GM23338 (cell line): ENCODE measurements around the gene ADA. TPM values are rescaled to one million over a fixed set of nuclear protein-coding genes. Genes with fewer than 3 reads are reported as not detected.

Experiments used
- ATAC-seq: fragments of 200-7000 bp; cut with Tn5 transposase; 3 replicates; pipeline ENCODE4 v1.9.1; 2020
- DNase-seq: peaks from one replicate; pipeline ENCODE4 v3.0.0-alpha.2; 2015; ENCODE audit warnings: low spot score
- H2AFZ ChIP-seq: fragments of 200-600 bp; sonication (generic); 2 replicates; pipeline ENCODE4 v1.8.0; 2016; ENCODE audit warnings: antibody characterized with exemption, mild to moderate bottlenecking, moderate library complexity
- H3F3A ChIP-seq: fragments of 200-600 bp; sonication (generic); replicated peaks from 2 replicates; pipeline ENCODE4 v1.8.0; 2017; ENCODE audit warnings: antibody characterized with exemption, mixed run types, low read depth
- H3K27ac ChIP-seq: fragments of 200-600 bp; sonication (generic); 2 replicates; pipeline ENCODE4 v1.6.1; 2016; ENCODE audit warnings: low read depth
- H3K27me3 ChIP-seq: fragments of 200-600 bp; sonication (generic); 2 replicates; pipeline ENCODE4 v1.8.0; 2016; ENCODE audit warnings: mild to moderate bottlenecking, mixed run types, moderate library complexity; ENCODE audit not compliant: insufficient read depth
- H3K36me3 ChIP-seq: fragments of 200-600 bp; sonication (generic); 2 replicates; pipeline ENCODE4 v1.8.0; 2016; ENCODE audit warnings: mild to moderate bottlenecking; ENCODE audit not compliant: insufficient read depth
- H3K4me1 ChIP-seq: fragments of 200-600 bp; sonication (generic); 2 replicates; pipeline ENCODE4 v1.8.0; 2016; ENCODE audit warnings: mild to moderate bottlenecking, moderate library complexity; ENCODE audit not compliant: insufficient read depth
- H3K4me2 ChIP-seq: fragments of 200-600 bp; sonication (generic); 2 replicates; pipeline ENCODE4 v1.7.1; 2017; ENCODE audit warnings: mixed run types
- H3K4me3 ChIP-seq: fragments of 200-600 bp; sonication (generic); 2 replicates; pipeline ENCODE4 v1.6.1; 2016; ENCODE audit warnings: mixed run types
- H3K79me2 ChIP-seq: fragments of 200-600 bp; sonication (generic); replicated peaks from 2 replicates; pipeline ENCODE4 v1.8.0; 2017; ENCODE audit warnings: mild to moderate bottlenecking; ENCODE audit not compliant: insufficient read depth
- H3K9me2 ChIP-seq: fragments of 200-600 bp; sonication (generic); 2 replicates; pipeline ENCODE4 v1.8.0; 2017; ENCODE audit not compliant: insufficient read depth
- H4K20me1 ChIP-seq: fragments of 200-600 bp; sonication (generic); replicated peaks from 2 replicates; pipeline ENCODE4 v1.8.0; 2017; ENCODE audit warnings: mild to moderate bottlenecking; ENCODE audit not compliant: insufficient read depth
- H3K27ac Mint-ChIP-seq: 2 replicates; pipeline ENCODE4 v1.8.0; 2020; ENCODE audit warnings: inconsistent platforms, mild to moderate bottlenecking, moderate library complexity, mixed read lengths
- H3K27me3 Mint-ChIP-seq: 3 replicates; pipeline ENCODE4 v1.8.0; 2022; ENCODE audit warnings: low read depth, mild to moderate bottlenecking, moderate library complexity, mixed read lengths, inconsistent platforms; ENCODE audit not compliant: insufficient read depth, poor library complexity
- H3K36me3 Mint-ChIP-seq: 3 replicates; pipeline ENCODE4 v1.8.0; 2021; ENCODE audit warnings: low read depth, mild to moderate bottlenecking, inconsistent platforms, moderate library complexity, mixed read lengths
- H3K4me1 Mint-ChIP-seq: 3 replicates; pipeline ENCODE4 v1.8.0; 2020; ENCODE audit warnings: mild to moderate bottlenecking, inconsistent platforms, mixed read lengths
- H3K4me3 Mint-ChIP-seq: 3 replicates; pipeline ENCODE4 v1.8.0; 2021; ENCODE audit warnings: moderate library complexity, mild to moderate bottlenecking, inconsistent platforms, mixed read lengths
- H3K9me3 Mint-ChIP-seq: 3 replicates; pipeline ENCODE4 v1.8.0; 2020; ENCODE audit warnings: moderate library complexity, mild to moderate bottlenecking, inconsistent platforms, mixed read lengths
- CTCF ChIP-seq, 2 experiments: fragments of 200-600 bp in 1 of 2; sonication (generic) in 1 of 2; conservative IDR thresholded peaks; 2 replicates each; pipeline versions ENCODE4 v1.5.1 to v1.6.1; 2016 to 2017; ENCODE audit warnings: antibody characterized with exemption in 2 of 2, low read depth in 2 of 2, mild to moderate bottlenecking in 2 of 2, moderate library complexity in 1 of 2
- ZNF114 ChIP-seq: fragments of 250-450 bp; sonication (Bioruptor Pico); IDR thresholded peaks from 2 replicates; pipeline ENCODE4 v1.5.0; 2020; ENCODE audit warnings: mild to moderate bottlenecking, moderate library complexity
- polyA plus RNA-seq: library from polyadenylated mRNA; unstranded; fragments of >200 nt; fragmentation: Nextera tagmentation; extraction: Ambion mirVana; gene quantifications from 2 replicates; pipeline ENCODE4 v1.2.1, GENCODE V29; 2016
- total RNA-seq: library from RNA; depleted of rRNA; stranded (reverse); fragments of >200 nt; shearing (Covaris generic); gene quantifications from 2 replicates; pipeline ENCODE4 v1.2.3, GENCODE V29; 2014
- TF ChIP-seq, protein P1 (sequence below): fragments of 250-450 bp; sonication (Bioruptor Pico); IDR thresholded peaks from 2 replicates; pipeline ENCODE4 v1.5.0; 2020; ENCODE audit warnings: mild to moderate bottlenecking, moderate library complexity
- TF ChIP-seq, protein P2 (sequence below): IDR thresholded peaks from one replicate; pipeline ENCODE4 v1.6.1; 2018; ENCODE audit warnings: antibody characterized with exemption; ENCODE audit not compliant: unreplicated experiment

ADA gene
- total and polyA plus RNA-seq, 2 experiments from 2014 or later = 15.8 to 16.2 TPM

- TF ChIP-seq, protein P1, sequence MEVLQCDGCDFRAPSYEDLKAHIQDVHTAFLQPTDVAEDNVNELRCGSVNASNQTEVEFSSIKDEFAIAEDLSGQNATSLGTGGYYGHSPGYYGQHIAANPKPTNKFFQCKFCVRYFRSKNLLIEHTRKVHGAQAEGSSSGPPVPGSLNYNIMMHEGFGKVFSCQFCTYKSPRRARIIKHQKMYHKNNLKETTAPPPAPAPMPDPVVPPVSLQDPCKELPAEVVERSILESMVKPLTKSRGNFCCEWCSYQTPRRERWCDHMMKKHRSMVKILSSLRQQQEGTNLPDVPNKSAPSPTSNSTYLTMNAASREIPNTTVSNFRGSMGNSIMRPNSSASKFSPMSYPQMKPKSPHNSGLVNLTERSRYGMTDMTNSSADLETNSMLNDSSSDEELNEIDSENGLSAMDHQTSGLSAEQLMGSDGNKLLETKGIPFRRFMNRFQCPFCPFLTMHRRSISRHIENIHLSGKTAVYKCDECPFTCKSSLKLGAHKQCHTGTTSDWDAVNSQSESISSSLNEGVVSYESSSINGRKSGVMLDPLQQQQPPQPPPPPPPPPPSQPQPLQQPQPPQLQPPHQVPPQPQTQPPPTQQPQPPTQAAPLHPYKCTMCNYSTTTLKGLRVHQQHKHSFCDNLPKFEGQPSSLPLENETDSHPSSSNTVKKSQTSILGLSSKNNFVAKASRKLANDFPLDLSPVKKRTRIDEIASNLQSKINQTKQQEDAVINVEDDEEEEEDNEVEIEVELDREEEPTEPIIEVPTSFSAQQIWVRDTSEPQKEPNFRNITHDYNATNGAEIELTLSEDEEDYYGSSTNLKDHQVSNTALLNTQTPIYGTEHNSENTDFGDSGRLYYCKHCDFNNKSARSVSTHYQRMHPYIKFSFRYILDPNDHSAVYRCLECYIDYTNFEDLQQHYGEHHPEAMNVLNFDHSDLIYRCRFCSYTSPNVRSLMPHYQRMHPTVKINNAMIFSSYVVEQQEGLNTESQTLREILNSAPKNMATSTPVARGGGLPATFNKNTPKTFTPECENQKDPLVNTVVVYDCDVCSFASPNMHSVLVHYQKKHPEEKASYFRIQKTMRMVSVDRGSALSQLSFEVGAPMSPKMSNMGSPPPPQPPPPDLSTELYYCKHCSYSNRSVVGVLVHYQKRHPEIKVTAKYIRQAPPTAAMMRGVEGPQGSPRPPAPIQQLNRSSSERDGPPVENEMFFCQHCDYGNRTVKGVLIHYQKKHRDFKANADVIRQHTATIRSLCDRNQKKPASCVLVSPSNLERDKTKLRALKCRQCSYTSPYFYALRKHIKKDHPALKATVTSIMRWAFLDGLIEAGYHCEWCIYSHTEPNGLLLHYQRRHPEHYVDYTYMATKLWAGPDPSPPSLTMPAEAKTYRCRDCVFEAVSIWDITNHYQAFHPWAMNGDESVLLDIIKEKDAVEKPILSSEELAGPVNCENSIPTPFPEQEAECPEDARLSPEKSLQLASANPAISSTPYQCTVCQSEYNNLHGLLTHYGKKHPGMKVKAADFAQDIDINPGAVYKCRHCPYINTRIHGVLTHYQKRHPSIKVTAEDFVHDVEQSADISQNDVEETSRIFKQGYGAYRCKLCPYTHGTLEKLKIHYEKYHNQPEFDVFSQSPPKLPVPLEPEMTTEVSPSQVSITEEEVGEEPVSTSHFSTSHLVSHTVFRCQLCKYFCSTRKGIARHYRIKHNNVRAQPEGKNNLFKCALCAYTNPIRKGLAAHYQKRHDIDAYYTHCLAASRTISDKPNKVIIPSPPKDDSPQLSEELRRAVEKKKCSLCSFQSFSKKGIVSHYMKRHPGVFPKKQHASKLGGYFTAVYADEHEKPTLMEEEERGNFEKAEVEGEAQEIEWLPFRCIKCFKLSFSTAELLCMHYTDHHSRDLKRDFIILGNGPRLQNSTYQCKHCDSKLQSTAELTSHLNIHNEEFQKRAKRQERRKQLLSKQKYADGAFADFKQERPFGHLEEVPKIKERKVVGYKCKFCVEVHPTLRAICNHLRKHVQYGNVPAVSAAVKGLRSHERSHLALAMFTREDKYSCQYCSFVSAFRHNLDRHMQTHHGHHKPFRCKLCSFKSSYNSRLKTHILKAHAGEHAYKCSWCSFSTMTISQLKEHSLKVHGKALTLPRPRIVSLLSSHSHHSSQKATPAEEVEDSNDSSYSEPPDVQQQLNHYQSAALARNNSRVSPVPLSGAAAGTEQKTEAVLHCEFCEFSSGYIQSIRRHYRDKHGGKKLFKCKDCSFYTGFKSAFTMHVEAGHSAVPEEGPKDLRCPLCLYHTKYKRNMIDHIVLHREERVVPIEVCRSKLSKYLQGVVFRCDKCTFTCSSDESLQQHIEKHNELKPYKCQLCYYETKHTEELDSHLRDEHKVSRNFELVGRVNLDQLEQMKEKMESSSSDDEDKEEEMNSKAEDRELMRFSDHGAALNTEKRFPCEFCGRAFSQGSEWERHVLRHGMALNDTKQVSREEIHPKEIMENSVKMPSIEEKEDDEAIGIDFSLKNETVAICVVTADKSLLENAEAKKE (CRISPR knock-in tag) = no peak
- no peak for TF ChIP-seq ZNF114 (CRISPR knock-in tag)
- TF ChIP-seq CTCF (conservative IDR thresholded peaks at IDR 0.05; ENCODE audit: low read depth in 2 of 2) = no peak
Observed at GRCh38 chr20:44624743-44625271, 26.7 kb downstream of the ADA start (continued).

- DNase-seq (no peak), ATAC-seq (no peak)
- Histone ChIP-seq H3K36me3 (no peaks in the 10 kb centered on the region), H3K79me2 (no peaks in the 10 kb centered on the region), H3K27ac (no peak overlapping the region), H3K4me2 (no peak overlapping the region), H4K20me1 (no peaks in the 10 kb centered on the region), H2AFZ (no peak overlapping the region), H3K9me2 (no peaks in the 10 kb centered on the region), H3K4me1 (no peaks in the 10 kb centered on the region), H3K4me3 (no peak overlapping the region), H3K27me3 (peaks cover 25% of the 10 kb centered on the region), H3F3A (no peaks in the 10 kb centered on the region)
- Mint-ChIP-seq H3K4me1 (no peaks in the 10 kb centered on the region), H3K9me3 (no peaks in the 10 kb centered on the region), H3K36me3 (peaks cover 49% of the 10 kb centered on the region), H3K27me3 (peaks cover 7% of the 10 kb centered on the region), H3K27ac (no peak overlapping the region), H3K4me3 (no peak overlapping the region)
- TF ChIP-seq, protein P2, sequence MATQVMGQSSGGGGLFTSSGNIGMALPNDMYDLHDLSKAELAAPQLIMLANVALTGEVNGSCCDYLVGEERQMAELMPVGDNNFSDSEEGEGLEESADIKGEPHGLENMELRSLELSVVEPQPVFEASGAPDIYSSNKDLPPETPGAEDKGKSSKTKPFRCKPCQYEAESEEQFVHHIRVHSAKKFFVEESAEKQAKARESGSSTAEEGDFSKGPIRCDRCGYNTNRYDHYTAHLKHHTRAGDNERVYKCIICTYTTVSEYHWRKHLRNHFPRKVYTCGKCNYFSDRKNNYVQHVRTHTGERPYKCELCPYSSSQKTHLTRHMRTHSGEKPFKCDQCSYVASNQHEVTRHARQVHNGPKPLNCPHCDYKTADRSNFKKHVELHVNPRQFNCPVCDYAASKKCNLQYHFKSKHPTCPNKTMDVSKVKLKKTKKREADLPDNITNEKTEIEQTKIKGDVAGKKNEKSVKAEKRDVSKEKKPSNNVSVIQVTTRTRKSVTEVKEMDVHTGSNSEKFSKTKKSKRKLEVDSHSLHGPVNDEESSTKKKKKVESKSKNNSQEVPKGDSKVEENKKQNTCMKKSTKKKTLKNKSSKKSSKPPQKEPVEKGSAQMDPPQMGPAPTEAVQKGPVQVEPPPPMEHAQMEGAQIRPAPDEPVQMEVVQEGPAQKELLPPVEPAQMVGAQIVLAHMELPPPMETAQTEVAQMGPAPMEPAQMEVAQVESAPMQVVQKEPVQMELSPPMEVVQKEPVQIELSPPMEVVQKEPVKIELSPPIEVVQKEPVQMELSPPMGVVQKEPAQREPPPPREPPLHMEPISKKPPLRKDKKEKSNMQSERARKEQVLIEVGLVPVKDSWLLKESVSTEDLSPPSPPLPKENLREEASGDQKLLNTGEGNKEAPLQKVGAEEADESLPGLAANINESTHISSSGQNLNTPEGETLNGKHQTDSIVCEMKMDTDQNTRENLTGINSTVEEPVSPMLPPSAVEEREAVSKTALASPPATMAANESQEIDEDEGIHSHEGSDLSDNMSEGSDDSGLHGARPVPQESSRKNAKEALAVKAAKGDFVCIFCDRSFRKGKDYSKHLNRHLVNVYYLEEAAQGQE = no peak
Observed at GRCh38 chr20:44624152-44624551, 27.3 kb downstream of the ADA start.
